B cell (primary cell): ENCODE data around the gene RENBP. TPM values are rescaled to one million over a fixed set of nuclear protein-coding genes. Genes with fewer than 3 reads are reported as not detected.

Experiments used
- ATAC-seq: fragments of 200-7000 bp; cut with Tn5 transposase; one replicate; pipeline ENCODE4 v1.10.0; 2021; ENCODE audit warnings: low read depth, mild to moderate bottlenecking, moderate number of reproducible peaks, moderate library complexity
- CTCF ChIA-PET: fragments of 350-600 bp; sonication (Branson Sonifier 250); formaldehyde crosslinking; loops from one replicate; lab custom pipeline; 2021; ENCODE audit warnings: antibody characterized with exemption, inconsistent platforms; lab: Charles Lee
- POLR2A ChIA-PET: fragments of 350-600 bp; sonication (Branson Sonifier 250); formaldehyde crosslinking; loops from one replicate; lab custom pipeline; 2021; ENCODE audit warnings: antibody characterized with exemption; lab: Charles Lee
- DNase-seq: peaks from one replicate; pipeline ENCODE4 v3.0.0; 2013
- H2AFZ ChIP-seq: 2 replicates; pipeline ENCODE4 v1.6.1; 2012; ENCODE audit warnings: mild to moderate bottlenecking, low read depth, low read length; ENCODE audit not compliant: insufficient read depth, poor library complexity, severe bottlenecking
- H3K27ac ChIP-seq, 2 donors: 1 replicate in 1 of 2; 2 replicates in 1 of 2; pipeline ENCODE4 v1.5.1; 2012 to 2013; ENCODE audit warnings: low read length in 2 of 2, mild to moderate bottlenecking in 2 of 2, moderate library complexity in 1 of 2
- H3K27me3 ChIP-seq, 4 experiments: fragments of 200-600 bp in 1 of 4; sonication (generic) in 1 of 4; replicated peaks in 1 of 4; 1 replicate in 2 of 4; 2 replicates in 2 of 4; pipeline versions ENCODE4 v1.6.1 to v1.7.0; 2013 to 2016; ENCODE audit warnings: low read length in 3 of 4, mild to moderate bottlenecking in 2 of 4, mixed read lengths in 1 of 4, moderate library complexity in 1 of 4; ENCODE audit not compliant: insufficient read depth in 4 of 4, control insufficient read depth in 3 of 4; ENCODE audit errors: control extremely low read depth in 1 of 4
- H3K36me3 ChIP-seq, 2 experiments: replicated peaks in 1 of 2; 1 replicate in 1 of 2; 2 replicates in 1 of 2; pipeline versions ENCODE4 v1.6.1 to v1.7.1; 2013; ENCODE audit warnings: low read length in 1 of 2; ENCODE audit not compliant: insufficient read depth in 2 of 2, control insufficient read depth in 1 of 2; ENCODE audit errors: control extremely low read depth in 1 of 2, extremely low read depth in 1 of 2
- H3K4me1 ChIP-seq, 2 donors: fragments of 200-600 bp in 1 of 2; sonication (generic) in 1 of 2; 1 replicate in 1 of 2; 2 replicates in 1 of 2; pipeline versions ENCODE4 v1.5.1 to v1.6.1; 2013 to 2017; ENCODE audit warnings: low read length in 2 of 2; ENCODE audit not compliant: control insufficient read depth in 2 of 2, insufficient read depth in 2 of 2
- H3K4me2 ChIP-seq: replicated peaks from 2 replicates; pipeline ENCODE3; 2012; ENCODE audit warnings: mild to moderate bottlenecking, low read depth, low read length; ENCODE audit not compliant: poor library complexity, severe bottlenecking
- H3K4me3 ChIP-seq, 5 experiments: fragments of 200-600 bp in 1 of 5; sonication (generic) in 1 of 5; 1 replicate in 3 of 5; 2 replicates in 2 of 5; pipeline versions ENCODE4 v1.5.1 to v1.7.0; 2011 to 2016; ENCODE audit warnings: low read length in 4 of 5, mild to moderate bottlenecking in 4 of 5, low read depth in 2 of 5, control low read depth in 1 of 5, moderate library complexity in 1 of 5; ENCODE audit not compliant: insufficient read depth in 1 of 5; ENCODE audit errors: control extremely low read depth in 1 of 5, extremely low read depth in 1 of 5
- H3K79me2 ChIP-seq: fragments of 200-600 bp; sonication (generic); one replicate; pipeline ENCODE4 v1.6.0; 2016; ENCODE audit warnings: low read length; ENCODE audit not compliant: control insufficient read depth, insufficient read depth
- H3K9ac ChIP-seq: fragments of 200-600 bp; sonication (generic); 2 replicates; pipeline ENCODE4 v1.6.1; 2017; ENCODE audit warnings: mild to moderate bottlenecking, low read length, moderate library complexity
- H3K9me3 ChIP-seq, 3 donors: one replicate each; pipeline versions ENCODE4 v1.6.1 to v1.7.1; 2013; ENCODE audit warnings: low read length in 2 of 3; ENCODE audit not compliant: control insufficient read depth in 2 of 3, insufficient read depth in 1 of 3; ENCODE audit errors: control extremely low read depth in 1 of 3
- H4K20me1 ChIP-seq: 2 replicates; pipeline ENCODE4 v1.6.0; 2012; ENCODE audit warnings: mild to moderate bottlenecking, low read length; ENCODE audit not compliant: insufficient read depth, control insufficient read depth, poor library complexity, severe bottlenecking
- H3K27ac Mint-ChIP-seq: one replicate; pipeline ENCODE4 v1.8.0; 2021; ENCODE audit warnings: mixed read lengths
- H3K27me3 Mint-ChIP-seq: one replicate; pipeline ENCODE4 v1.8.0; 2021; ENCODE audit warnings: mixed read lengths
- H3K4me1 Mint-ChIP-seq: one replicate; pipeline ENCODE4 v1.8.0; 2021; ENCODE audit warnings: mixed read lengths
- H3K4me3 Mint-ChIP-seq: one replicate; pipeline ENCODE4 v1.8.0; 2021; ENCODE audit warnings: mixed read lengths
- H3K9me3 Mint-ChIP-seq: one replicate; pipeline ENCODE4 v1.8.0; 2022; ENCODE audit warnings: mixed read lengths; ENCODE audit not compliant: insufficient read depth
- CTCF ChIP-seq: fragments of 200-600 bp; IDR thresholded peaks from one replicate; pipeline ENCODE4 v1.8.0; 2022; ENCODE audit warnings: antibody characterized with exemption, mild to moderate bottlenecking
- EZH2 ChIP-seq: IDR thresholded peaks from 2 replicates; pipeline ENCODE4 v1.6.1; 2012; ENCODE audit warnings: borderline replicate concordance, low read depth, mild to moderate bottlenecking, moderate library complexity, low read length; ENCODE audit not compliant: insufficient read depth, poor library complexity, severe bottlenecking
- WGBS: methylation state at CpG from one replicate; pipeline ENCODE4 v1.1.5; 2013; ENCODE audit warnings: missing lambda C conversion rate; ENCODE audit not compliant: insufficient coverage; 5-methylcytosine and 5-hydroxymethylcytosine counted together
- intact Hi-C: fragments of 100-400 bp; cut with micrococcal nuclease; formaldehyde crosslinking; loops from one replicate; pipeline ENCODE4 v1.10.0; 2022
- polyA plus RNA-seq: library from polyadenylated mRNA; depleted of rRNA; stranded (reverse); fragments of >200 nt; gene quantifications from 2 replicates; pipeline ENCODE4 v1.2.3, GENCODE V29; 2012
- total RNA-seq, 2 donors: library from RNA; stranded (reverse); fragments of 120-200 nt in 1 of 2; gene quantifications; 1 replicate in 1 of 2; 2 replicates in 1 of 2; pipeline versions ENCODE4 v1.2.3 to v1.2.4, GENCODE V29; 2013 to 2022

RENBP gene
- total and polyA plus RNA-seq, 2 donors (not counting 1 experiment from before 2014, with no cell fraction given), result 30.6 to 39.2 TPM

GRCh38 chrX:153929576-153929975 lies 14.9 kb downstream of the RENBP start:
- Histone ChIP-seq H3K9ac (no peak overlapping the region), H3K9me3 (no peaks in the 10 kb centered on the region), H3K4me3 (no peak overlapping the region), H3K4me1 (peaks cover 33 to 40% of the 10 kb centered on the region in 2 donors), H3K4me2 (peak overlapping the region; percentile 98), H3K36me3 (peaks cover 0 to 23% of the 10 kb centered on the region in 2 experiments), H3K27ac (peak overlapping the region in 1 of 2 donors; percentile 48), H3K27me3 (no peaks in the 10 kb centered on the region), H3K79me2 (peaks cover 25% of the 10 kb centered on the region), H4K20me1 (no peaks in the 10 kb centered on the region), H2AFZ (no peak overlapping the region)
- no peak overlapping the region for H3K4me3 Mint-ChIP-seq
- H3K27me3 Mint-ChIP-seq, result no peaks in the 10 kb centered on the region
- CTCF ChIA-PET, result interaction anchor here (13.1 kb wide), 1 partner anchor 17 kb away, joined by 325 read pairs; the partner anchor contains the start of gene RENBP
- POLR2A ChIA-PET, result no interaction called here
- H3K9me3 Mint-ChIP-seq, result no peaks in the 10 kb centered on the region
- H3K4me1 Mint-ChIP-seq, result peaks cover 31% of the 10 kb centered on the region
- intact Hi-C loops, result loop anchor here (5.0 kb wide), 1 partner anchor 42 kb away; the partner anchor contains the start of gene L1CAM
- no peak for TF ChIP-seq CTCF
- no peak for TF ChIP-seq EZH2
- WGBS, result 92% methylated on average over 2 of the region's 10 CpGs
- ATAC-seq (no peak), DNase-seq (no peak)
- H3K27ac Mint-ChIP-seq, result peak overlapping the region; percentile 76

- peaks cover 0 to 23% of the 10 kb centered on the region in 2 experiments for H3K36me3 ChIP-seq
- no peaks in the 10 kb centered on the region for H4K20me1 ChIP-seq
- no peak for TF ChIP-seq CTCF
- no peak for TF ChIP-seq EZH2
- no peak overlapping the region for H2AFZ ChIP-seq
- WGBS, result no CpG with 5 or more reads among the region's 9 CpGs
- peak overlapping the region; percentile 6 for H3K9ac ChIP-seq
- ChIA-PET CTCF (interaction anchor here (0.9 to 13.1 kb wide), 2 partner anchors 18 to 165 kb away, joined by 4 to 325 read pairs; partner anchors contain the start of genes PLXNB3 and RENBP), POLR2A (interaction anchor here (0.9 to 5.2 kb wide), 5 partner anchors 18 to 135 kb away, joined by 3 to 58 read pairs (median 6); partner anchors contain the start of genes HCFC1, IDH3G, RENBP and SSR4)
- H3K4me3 ChIP-seq, result peak overlapping the region in 4 of 5 experiments; percentile 22 to 49 (median 40)
- DNase-seq (no peak), ATAC-seq (no peak)
- H3K4me2 ChIP-seq, result peak overlapping the region; percentile 98
- peak overlapping the region; percentile 29 for H3K4me3 Mint-ChIP-seq
- intact Hi-C loops, result loop anchor here (1.0 to 5.0 kb wide), 4 partner anchors 42 to 203 kb away; partner anchors contain the start of genes HCFC1, IDH3G, L1CAM and SSR4
- peak overlapping the region; percentile 76 for H3K27ac Mint-ChIP-seq
- H3K9me3 ChIP-seq, result no peaks in the 10 kb centered on the region
- H3K4me1 Mint-ChIP-seq, result peaks cover 33% of the 10 kb centered on the region
- peaks cover 36 to 42% of the 10 kb centered on the region in 2 donors for H3K4me1 ChIP-seq
- peak overlapping the region; percentile 48 to 57 for H3K27ac ChIP-seq
- H3K9me3 Mint-ChIP-seq, result no peaks in the 10 kb centered on the region
- no peaks in the 10 kb centered on the region for H3K27me3 ChIP-seq
- no peaks in the 10 kb centered on the region for H3K27me3 Mint-ChIP-seq
- H3K79me2 ChIP-seq, result peaks cover 29% of the 10 kb centered on the region
These were observed 15.6 kb downstream of the RENBP start for GRCh38 chrX:153928846-153929245.
